Measurements from ENCODE around the gene TBC1D5. TPM values are rescaled to one million over a fixed set of nuclear protein-coding genes. Genes with fewer than 3 reads are reported as not detected.

The TBC1D5 gene
- total and polyA plus RNA-seq, 2 of the 8 experiments (the other 6 are each of a cell fraction or from before 2014, with no cell fraction given), result 11.0 to 22.9 TPM

GRCh38 chr3:17333893-17334292 lies 408.5 kb downstream of the TBC1D5 start:
- ChIA-PET POLR2A (ENCODE audit: partially characterized antibody) (no interaction called here), CTCF (ENCODE audit: partially characterized antibody) (no interaction called here)
- peaks cover 0 to 2% (median 0%) of the 10 kb centered on the region in 4 experiments; a peak in 1 of 7 replicates for H3K4me1 ChIP-seq (replicated peaks in 1 of 4; ENCODE audit: control insufficient read depth in 3 of 4, insufficient read depth in 4 of 4, low read length in 3 of 4)
- H3K18ac ChIP-seq (ENCODE audit: extremely low read depth, low read length), result no peak overlapping the region
- no peak overlapping the region for H3K27ac ChIP-seq (ENCODE audit: low read depth, low read length)
- H3K9me3 ChIP-seq (ENCODE audit: insufficient read depth in 2 of 2, low read depth in 1 of 2, low read length in 1 of 2), result no peaks in the 10 kb centered on the region
- H3K56ac ChIP-seq (replicated peaks; ENCODE audit: insufficient read length, low read depth, low read length), result no peak overlapping the region
- no peak overlapping the region for H2BK20ac ChIP-seq (ENCODE audit: low read length)
- no peaks in the 10 kb centered on the region for H3K36me3 ChIP-seq (ENCODE audit: control insufficient read depth in 2 of 4, insufficient read depth in 4 of 4, low read length in 3 of 4)
- H3K79me1 ChIP-seq (ENCODE audit: low read depth, low read length), result no peaks in the 10 kb centered on the region
- no peak overlapping the region for H4K91ac ChIP-seq (replicated peaks; ENCODE audit: insufficient read length, low read length)
- 70% methylated on average over 2 of the region's 2 CpGs; no CpG with 5 or more reads in 1 of the 2 experiments for WGBS, 2 experiments (ENCODE audit: extremely low coverage in 1 of 2, insufficient coverage in 1 of 2, insufficient read length in 1 of 2, insufficient replicate concordance in 2 of 2, low coverage in 1 of 2, low lambda C conversion rate in 2 of 2, missing lambda C conversion rate in 1 of 2)
- H2AK5ac ChIP-seq (ENCODE audit: low read depth, low read length), result no peak overlapping the region
- FAIRE-seq (no peak), DNase-seq (ENCODE audit: low read depth in 1 of 2, low spot score in 2 of 2) (no peak)
- no peak overlapping the region for H2BK12ac ChIP-seq (ENCODE audit: low read depth, low read length)
- H3K23ac ChIP-seq (ENCODE audit: insufficient read length), result no peak overlapping the region
- no peak overlapping the region for H3K4ac ChIP-seq (replicated peaks; ENCODE audit: insufficient read length, low read depth, low read length)
- H2AFZ ChIP-seq (ENCODE audit: low read length), result no peak overlapping the region
- H4K8ac ChIP-seq (ENCODE audit: extremely low read depth, insufficient read depth, low read length), result no peak overlapping the region
- no peak overlapping the region for H4K5ac ChIP-seq (ENCODE audit: insufficient read length, low read depth, low read length)
- no peaks in the 10 kb centered on the region for H3K79me2 ChIP-seq (ENCODE audit: control insufficient read depth in 1 of 2, insufficient read depth in 2 of 2, low read length in 2 of 2)
- H3K23me2 ChIP-seq (ENCODE audit: low read depth, low read length), result peaks cover 2% of the 10 kb centered on the region; the same call in 1 of the 2 replicates
- H3K9ac ChIP-seq (replicated peaks in 1 of 4; ENCODE audit: extremely low read depth in 1 of 4, low read depth in 3 of 4, low read length in 3 of 4), result no peak overlapping the region
- no peak overlapping the region for H3K14ac ChIP-seq (ENCODE audit: insufficient read length)
- H4K20me1 ChIP-seq (replicated peaks in 1 of 2; ENCODE audit: control insufficient read depth in 1 of 2, insufficient read depth in 2 of 2, low read length in 2 of 2), result no peaks in the 10 kb centered on the region
- no peak overlapping the region for H2BK15ac ChIP-seq (ENCODE audit: low read length)
- H2BK5ac ChIP-seq (ENCODE audit: low read depth, low read length), result no peak overlapping the region
- no peak overlapping the region for H2BK120ac ChIP-seq (replicated peaks; ENCODE audit: low read depth, low read length)
- no peak overlapping the region for H3K4me2 ChIP-seq (ENCODE audit: insufficient read depth in 1 of 2, low read depth in 2 of 2, low read length in 2 of 2)
- no peak overlapping the region for H3K4me3 ChIP-seq (ENCODE audit: extremely low read depth in 1 of 4, insufficient read depth in 2 of 4, low read depth in 3 of 4, low read length in 4 of 4)
- H3K27me3 ChIP-seq (replicated peaks in 1 of 4; ENCODE audit: control insufficient read depth in 3 of 4, extremely low read depth in 1 of 4, insufficient read depth in 3 of 4, low read length in 3 of 4), result no peaks in the 10 kb centered on the region
- TF ChIP-seq MAFK (IDR thresholded peaks at IDR 0.05; ENCODE audit: low read depth, low read length), result no peak
